ENCODE measurements around the gene ASPSCR1. TPM values are rescaled to one million over a fixed set of nuclear protein-coding genes. Genes with fewer than 3 reads are reported as not detected.

ASPSCR1 gene
- polyA plus RNA-seq, 4 donors: 22.0 to 38.4 (median 24.1) TPM

DNA sequence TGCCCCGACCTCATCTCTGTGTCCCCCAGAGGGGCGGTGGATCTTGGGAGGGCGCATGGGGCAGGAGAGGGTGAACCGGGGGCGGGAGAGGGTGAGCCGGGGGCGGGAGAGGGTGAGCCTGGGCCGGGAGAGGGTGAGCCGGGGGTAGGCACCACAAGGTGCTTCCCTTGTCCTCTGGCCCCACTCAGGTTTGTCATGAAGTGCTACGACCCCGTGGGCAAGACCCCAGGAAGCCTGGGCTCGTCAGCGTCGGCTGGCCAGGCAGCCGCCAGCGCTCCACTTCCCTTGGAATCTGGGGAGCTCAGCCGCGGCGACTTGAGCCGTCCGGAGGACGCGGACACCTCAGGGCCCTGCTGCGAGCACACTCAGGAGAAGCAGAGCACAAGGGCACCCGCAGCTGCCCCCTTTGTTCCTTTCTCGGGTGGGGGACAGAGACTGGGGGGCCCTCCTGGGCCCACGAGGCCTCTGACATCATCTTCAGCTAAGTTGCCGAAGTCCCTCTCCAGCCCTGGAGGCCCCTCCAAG is 18.9 kb downstream of the ASPSCR1 start:
- DNase-seq (ENCODE audit: low read depth in 4 of 4, low spot score in 3 of 4): no peak

DNA sequence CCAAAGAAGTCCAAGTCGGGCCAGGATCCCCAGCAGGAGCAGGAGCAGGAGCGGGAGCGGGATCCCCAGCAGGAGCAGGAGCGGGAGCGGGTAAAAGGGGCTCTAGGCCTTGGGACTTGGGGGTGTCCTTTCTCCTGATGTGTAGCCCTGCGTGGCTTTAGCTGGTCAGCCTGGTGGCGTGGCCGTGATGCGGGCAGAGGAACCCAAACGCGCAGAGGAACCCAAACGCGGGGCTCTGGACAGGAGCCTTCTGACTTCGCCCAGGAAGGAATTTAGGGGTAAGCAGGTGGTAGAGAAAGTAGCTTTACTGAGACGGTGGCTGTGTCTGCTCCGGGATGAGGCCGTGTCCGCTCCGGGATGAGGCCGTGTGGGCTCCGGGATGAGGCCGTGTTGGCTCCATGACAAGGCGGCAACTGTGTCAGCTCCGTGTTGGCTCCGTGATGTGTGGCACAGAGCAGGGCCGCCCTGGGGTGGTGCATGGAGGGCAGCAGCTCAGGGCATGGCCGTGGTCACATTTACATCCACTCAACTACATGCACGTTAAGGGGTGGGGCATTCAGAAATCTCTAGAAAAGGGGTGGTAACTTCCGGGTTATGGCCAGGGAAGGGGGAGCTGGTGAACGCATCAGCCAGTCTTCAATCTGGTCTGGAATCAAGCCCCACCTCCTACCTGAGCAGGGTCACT is 19.5 kb downstream of the ASPSCR1 start:
- no peak for DNase-seq (ENCODE audit: low read depth in 4 of 4, low spot score in 3 of 4)

GRCh38 chr17:81998212-81998611 is 20.8 kb downstream of the ASPSCR1 start:
- DNase-seq (ENCODE audit: low read depth in 4 of 4, low spot score in 3 of 4): no peak

DNA sequence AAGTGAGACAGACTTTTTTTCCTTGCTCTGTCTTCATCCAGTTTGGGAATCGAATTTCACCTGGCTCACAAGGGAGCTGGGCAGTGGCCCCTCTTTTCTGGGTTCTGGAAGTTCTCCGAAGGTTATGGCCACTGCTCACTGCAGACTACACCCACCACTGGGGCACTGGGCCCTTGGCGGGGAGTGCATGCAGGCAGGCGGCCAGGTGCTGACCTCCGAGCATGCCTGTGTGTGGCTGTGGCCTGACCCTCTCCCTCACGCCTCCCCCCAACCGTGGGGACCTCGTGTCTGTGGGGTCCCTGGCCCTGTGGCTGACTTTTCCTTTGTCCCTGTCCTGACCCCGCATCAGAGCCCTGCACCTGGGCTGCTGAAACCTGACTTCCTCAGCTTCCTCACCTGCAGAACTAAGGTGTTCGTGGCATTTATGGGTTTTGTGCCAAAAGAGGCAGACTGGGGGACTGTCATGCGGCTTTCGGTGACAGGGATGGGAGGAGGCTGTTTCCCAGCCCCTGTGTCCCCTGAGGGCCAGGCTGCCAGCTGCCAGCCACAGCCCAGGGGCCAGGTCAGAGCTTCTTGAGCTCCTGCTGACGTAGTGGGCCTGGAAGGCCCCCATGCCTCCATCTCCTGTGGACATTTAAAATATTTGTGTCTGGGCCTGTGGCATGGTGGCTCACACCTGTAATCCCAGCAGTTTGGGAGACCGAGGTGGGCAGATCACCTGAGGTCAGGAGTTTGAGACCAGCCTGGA is 21.4 kb downstream of the ASPSCR1 start:
- no peak for DNase-seq (ENCODE audit: low read depth in 4 of 4, low spot score in 3 of 4)

GRCh38 chr17:81999587-81999975 is 22.2 kb downstream of the ASPSCR1 start:
- no peak for DNase-seq (ENCODE audit: low read depth in 4 of 4, low spot score in 3 of 4)

- no peak for DNase-seq (ENCODE audit: low read depth in 4 of 4, low spot score in 3 of 4)
Measured at GRCh38 chr17:81999976-82000802, 22.8 kb downstream of the ASPSCR1 start.

DNA sequence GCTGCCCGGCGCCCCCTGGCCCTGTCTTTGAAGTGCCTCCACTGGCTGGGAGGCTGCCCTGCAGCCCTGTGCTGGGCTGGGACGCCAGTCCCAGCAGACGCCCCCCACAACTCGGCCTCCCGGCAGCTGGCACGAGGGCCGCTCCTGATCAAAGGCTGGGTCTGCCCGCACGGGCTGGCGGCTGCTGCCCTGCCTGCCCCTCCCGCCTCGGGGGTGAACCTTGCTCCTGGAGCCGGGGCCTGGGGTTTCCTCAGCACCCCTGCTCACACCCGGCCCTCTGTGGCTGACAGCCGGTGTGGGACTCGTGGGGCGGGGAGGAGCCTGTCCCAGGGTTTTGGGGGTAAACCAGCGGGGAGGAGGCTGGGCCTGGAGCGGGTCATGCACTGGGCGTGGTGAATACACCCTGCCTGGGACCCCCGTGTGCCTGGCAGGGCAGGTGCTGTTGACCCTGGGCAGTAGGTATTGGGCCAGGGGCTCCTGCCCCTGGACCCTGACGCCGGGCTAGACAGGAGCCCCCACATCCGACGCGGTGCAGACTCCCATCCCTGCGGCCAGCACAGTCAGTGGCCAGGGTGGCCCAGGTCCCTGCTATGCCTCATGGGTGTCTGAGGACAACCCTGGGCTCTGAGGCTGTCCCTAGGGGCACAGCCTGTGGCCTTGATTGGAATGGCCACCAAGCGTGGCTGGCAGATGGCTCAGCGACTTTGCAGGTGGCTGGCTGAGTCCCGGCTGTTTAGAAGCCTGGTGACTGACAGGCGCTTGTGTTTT is 23.6 kb downstream of the ASPSCR1 start:
- no peak for DNase-seq (ENCODE audit: low read depth in 4 of 4, low spot score in 3 of 4)

- DNase-seq (ENCODE audit: low read depth in 4 of 4, low spot score in 3 of 4): no peak
Measured at GRCh38 chr17:82001571-82002056, 24.2 kb downstream of the ASPSCR1 start.

- DNase-seq (ENCODE audit: low read depth in 4 of 4, low spot score in 3 of 4): no peak
Measured at GRCh38 chr17:82003411-82004381, 26.3 kb downstream of the ASPSCR1 start.

DNA sequence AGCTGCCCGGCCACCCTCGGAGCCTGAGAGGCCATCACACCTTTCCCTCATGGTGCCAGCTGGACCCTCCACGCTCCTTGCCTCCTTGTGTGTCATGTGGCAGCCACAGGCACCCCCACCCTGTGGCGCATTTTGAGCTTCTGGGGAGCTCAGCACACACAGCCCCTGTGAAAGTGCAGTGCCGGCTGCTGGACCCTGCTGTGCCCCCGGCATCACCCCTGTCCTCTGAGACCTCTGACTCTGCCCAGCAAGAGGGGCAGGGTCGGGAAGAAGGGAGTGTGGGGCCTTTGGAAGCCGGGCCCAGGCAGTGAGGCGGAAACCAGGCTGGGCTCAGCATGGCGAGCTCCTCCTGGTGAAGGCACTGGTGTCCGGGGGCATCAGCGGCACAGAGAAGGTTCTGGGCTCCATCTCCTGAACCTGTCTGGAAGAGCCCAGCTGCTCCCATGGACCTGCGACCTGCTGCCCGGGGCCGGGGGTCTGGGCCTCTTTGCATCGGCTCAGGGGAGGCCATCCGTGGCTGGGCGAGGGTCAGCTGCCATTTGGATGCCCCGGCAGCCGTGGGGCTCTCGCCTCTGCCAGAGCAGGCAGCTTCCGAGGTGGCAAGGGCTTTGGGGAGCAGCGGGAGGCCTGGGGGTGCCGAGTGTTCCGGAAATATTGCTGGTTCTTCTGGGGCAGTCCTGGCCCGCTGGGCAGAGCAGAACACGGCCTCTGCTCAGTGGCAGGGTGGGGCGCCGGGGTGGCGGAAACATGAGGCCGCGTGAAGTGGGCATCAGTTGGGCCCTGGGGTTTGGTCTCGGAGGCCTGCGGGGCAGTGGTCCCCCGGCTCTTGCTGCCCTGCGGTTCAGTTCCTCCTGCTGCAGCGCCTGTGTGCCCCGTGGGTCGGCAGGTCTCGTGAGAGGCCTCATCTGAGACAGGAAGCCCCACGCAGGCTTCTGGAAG is 27.4 kb downstream of the ASPSCR1 start:
- DNase-seq (ENCODE audit: low read depth in 4 of 4, low spot score in 3 of 4): no peak

GRCh38 chr17:82005701-82006348 is 28.4 kb downstream of the ASPSCR1 start:
- DNase-seq (ENCODE audit: low read depth in 4 of 4, low spot score in 3 of 4): no peak

DNA sequence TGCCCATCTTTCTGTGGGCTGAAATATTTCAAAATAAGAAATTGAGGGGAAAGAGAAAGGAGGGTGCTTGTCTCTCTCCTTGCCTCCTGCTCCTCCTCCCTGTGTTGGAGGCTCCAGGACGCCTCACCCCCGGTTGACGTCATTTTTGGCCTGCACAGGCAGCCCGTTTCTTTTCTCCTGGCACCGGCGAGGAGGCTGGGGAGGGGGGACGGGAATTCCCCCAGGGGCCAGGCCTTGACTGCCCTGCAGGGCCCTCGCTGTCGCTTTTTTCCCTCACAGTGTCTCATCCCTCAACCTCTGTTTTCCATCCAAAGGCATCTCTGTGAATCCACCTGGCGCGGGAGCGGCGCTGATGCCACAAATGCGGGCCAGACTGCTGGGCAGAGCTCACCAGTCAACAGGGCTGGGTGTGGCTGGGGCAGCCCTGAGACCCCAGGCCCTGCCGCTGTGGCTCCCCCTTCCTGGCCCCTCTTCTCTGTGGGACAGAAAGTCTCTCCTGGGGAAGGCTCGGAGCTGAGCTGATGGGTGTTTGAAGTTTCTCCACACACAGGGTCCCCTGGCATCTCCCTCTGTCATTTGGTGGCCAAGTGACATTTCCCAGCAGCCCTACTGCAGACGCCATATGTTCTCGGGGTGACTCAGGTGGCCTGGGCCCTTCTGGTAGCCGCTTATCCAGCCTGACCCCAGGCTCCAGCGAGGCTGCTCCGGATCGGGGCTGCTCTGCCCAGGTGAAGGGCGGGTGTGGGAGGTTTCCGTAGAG is 29.2 kb downstream of the ASPSCR1 start:
- no peak for DNase-seq (ENCODE audit: low read depth in 4 of 4, low spot score in 3 of 4)

GRCh38 chr17:82007228-82007494 is 29.7 kb downstream of the ASPSCR1 start:
- DNase-seq (ENCODE audit: low read depth in 4 of 4, low spot score in 3 of 4): no peak

DNA sequence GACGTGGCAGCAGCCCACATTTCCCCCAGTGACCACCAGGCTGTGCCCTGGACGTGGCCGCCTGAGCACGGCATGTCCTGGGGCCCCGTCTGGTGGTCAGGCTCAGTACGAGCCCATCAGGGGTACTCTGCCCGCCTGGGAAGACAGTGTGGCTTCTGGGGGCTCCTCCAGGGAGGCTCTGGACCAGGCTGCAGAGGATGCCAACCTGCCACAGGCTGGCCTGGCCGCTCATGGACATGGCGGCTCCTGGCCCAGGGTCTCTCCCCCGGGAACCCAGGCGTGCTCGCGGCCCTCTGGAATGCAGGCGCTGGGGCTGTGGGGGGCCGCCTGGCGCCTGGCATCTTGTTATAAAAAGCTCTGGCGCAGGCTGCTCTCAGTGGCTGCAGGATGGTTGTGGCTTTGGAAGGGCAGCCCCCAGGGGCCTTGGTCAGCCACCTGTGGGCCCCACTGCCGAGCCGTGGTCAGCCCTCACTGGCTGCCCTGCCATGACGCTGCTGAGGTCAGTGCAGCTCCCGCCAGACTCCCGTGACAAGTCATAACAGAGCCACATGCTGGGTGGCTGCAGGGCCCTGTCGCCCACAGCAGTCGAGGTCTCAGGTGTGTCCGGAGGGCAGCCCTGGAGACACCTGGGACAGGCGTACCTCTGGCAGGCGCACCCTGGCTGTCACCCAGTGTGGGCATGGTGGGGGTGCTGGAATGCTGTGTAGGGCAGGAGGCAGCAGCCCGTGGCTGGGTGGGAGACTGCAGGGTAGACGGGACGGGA is 30.2 kb downstream of the ASPSCR1 start:
- no peak for DNase-seq (ENCODE audit: low read depth in 4 of 4, low spot score in 3 of 4)

- no peak for DNase-seq (ENCODE audit: low read depth in 4 of 4, low spot score in 3 of 4)
Measured at GRCh38 chr17:82008258-82008940, 31.0 kb downstream of the ASPSCR1 start.

GRCh38 chr17:82008941-82009405 is 31.5 kb downstream of the ASPSCR1 start:
- DNase-seq (ENCODE audit: low read depth in 4 of 4, low spot score in 3 of 4): no peak
